Upper lobe of left lung (tissue), 6 donors: Measurements from ENCODE around the gene DLG2. TPM values are rescaled to one million over a fixed set of nuclear protein-coding genes. Genes with fewer than 3 reads are reported as not detected.

Experiments used
- ATAC-seq, 2 donors: fragments of 200-7000 bp; cut with Tn5 transposase; one replicate each; pipeline ENCODE4 v1.9.1; 2022; ENCODE audit warnings: mild to moderate bottlenecking in 2 of 2, moderate library complexity in 2 of 2; ENCODE audit not compliant: low FRiP score in 2 of 2
- DNase-seq, 2 donors: peaks; one replicate each; pipeline ENCODE4 v3.0.0-alpha.2; 2019 to 2020
- H3K27ac ChIP-seq, 4 donors: fragments of 200-600 bp; sonication (generic); one replicate each; pipeline ENCODE4 v1.5.1; 2016 to 2019
- H3K27me3 ChIP-seq, 4 donors: fragments of 200-600 bp; sonication (generic); one replicate each; pipeline ENCODE4 v1.5.1; 2017 to 2019
- H3K36me3 ChIP-seq, 4 donors: fragments of 200-600 bp; sonication (generic); one replicate each; pipeline ENCODE4 v1.5.1; 2016 to 2019
- H3K4me1 ChIP-seq, 4 donors: fragments of 200-600 bp; sonication (generic); one replicate each; pipeline ENCODE4 v1.5.1; 2018 to 2019
- H3K4me3 ChIP-seq, 4 donors: fragments of 200-600 bp; sonication (generic); one replicate each; pipeline ENCODE4 v1.5.1; 2017 to 2019; ENCODE audit warnings: mild to moderate bottlenecking in 2 of 4, moderate library complexity in 1 of 4
- H3K9me3 ChIP-seq, 4 donors: fragments of 200-600 bp; sonication (generic); one replicate each; pipeline ENCODE4 v1.5.1; 2018 to 2019
- EP300 ChIP-seq, 4 donors: sonication (generic); formaldehyde crosslinking; IDR thresholded peaks; one replicate each; pipeline ENCODE4 v1.5.1; 2017; ENCODE audit warnings: antibody characterized with exemption in 4 of 4, control low read depth in 2 of 4
- POLR2A ChIP-seq, 4 donors: fragments of 450-650 bp; IDR thresholded peaks; one replicate each; pipeline ENCODE4 v1.5.1; 2016 to 2017; ENCODE audit warnings: antibody characterized with exemption in 4 of 4, mild to moderate bottlenecking in 2 of 4
- POLR2AphosphoS5 ChIP-seq, 2 donors: sonication (generic); formaldehyde crosslinking; IDR thresholded peaks; one replicate each; pipeline ENCODE4 v1.5.1; 2017; ENCODE audit warnings: antibody characterized with exemption in 2 of 2
- WGBS, 2 donors: methylation state at CpG; one replicate each; pipeline ENCODE4 v1.1.5; 2017 to 2018; 5-methylcytosine and 5-hydroxymethylcytosine counted together
- total RNA-seq, 6 donors: library from RNA; depleted of rRNA in 4 of 6; stranded (reverse); fragments of >200 nt in 4 of 6; gene quantifications; one replicate each; pipeline versions ENCODE4 v1.1.0 to v1.2.1, GENCODE V29; 2016 to 2021
- TF ChIP-seq, protein P1 (sequence below), 6 experiments: fragments of 450-650 bp in 4 of 6; fragments of 200-600 bp in 2 of 6; sonication (generic) in 2 of 6; IDR thresholded peaks; one replicate each; pipeline ENCODE4 v1.5.1; 2016 to 2019; ENCODE audit warnings: antibody characterized with exemption in 6 of 6
- donor health status: DM: no; HTN: no; CAD: no; lungs with moderate emphysema.
- donor health status: DM: no; HTN: yes; CAD: no; lungs with severe emphysema.

The DLG2 gene
- total RNA-seq, 6 donors from 2014 or later = 3.4 to 37.7 (median 9.1) TPM

GRCh38 chr11:83951521-83951920 is 1675.6 kb downstream of the DLG2 start:
- WGBS, 2 donors = 38 to 61% methylated on average over 1 of the region's 1 CpG
- Histone ChIP-seq H3K4me1 (no peaks in the 10 kb centered on the region), H3K9me3 (no peaks in the 10 kb centered on the region), H3K4me3 (no peak overlapping the region), H3K27ac (no peak overlapping the region), H3K36me3 (no peaks in the 10 kb centered on the region), H3K27me3 (no peaks in the 10 kb centered on the region)
- DNase-seq (no peak), ATAC-seq (no peak)
- TF ChIP-seq, protein P1, sequence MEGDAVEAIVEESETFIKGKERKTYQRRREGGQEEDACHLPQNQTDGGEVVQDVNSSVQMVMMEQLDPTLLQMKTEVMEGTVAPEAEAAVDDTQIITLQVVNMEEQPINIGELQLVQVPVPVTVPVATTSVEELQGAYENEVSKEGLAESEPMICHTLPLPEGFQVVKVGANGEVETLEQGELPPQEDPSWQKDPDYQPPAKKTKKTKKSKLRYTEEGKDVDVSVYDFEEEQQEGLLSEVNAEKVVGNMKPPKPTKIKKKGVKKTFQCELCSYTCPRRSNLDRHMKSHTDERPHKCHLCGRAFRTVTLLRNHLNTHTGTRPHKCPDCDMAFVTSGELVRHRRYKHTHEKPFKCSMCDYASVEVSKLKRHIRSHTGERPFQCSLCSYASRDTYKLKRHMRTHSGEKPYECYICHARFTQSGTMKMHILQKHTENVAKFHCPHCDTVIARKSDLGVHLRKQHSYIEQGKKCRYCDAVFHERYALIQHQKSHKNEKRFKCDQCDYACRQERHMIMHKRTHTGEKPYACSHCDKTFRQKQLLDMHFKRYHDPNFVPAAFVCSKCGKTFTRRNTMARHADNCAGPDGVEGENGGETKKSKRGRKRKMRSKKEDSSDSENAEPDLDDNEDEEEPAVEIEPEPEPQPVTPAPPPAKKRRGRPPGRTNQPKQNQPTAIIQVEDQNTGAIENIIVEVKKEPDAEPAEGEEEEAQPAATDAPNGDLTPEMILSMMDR (IDR thresholded peaks at IDR 0.05) = no peak
- no peak for TF ChIP-seq POLR2AphosphoS5 (IDR thresholded peaks at IDR 0.05)
- no peak for TF ChIP-seq POLR2A (IDR thresholded peaks at IDR 0.05)
- no peak for TF ChIP-seq EP300 (IDR thresholded peaks at IDR 0.05)

DNA sequence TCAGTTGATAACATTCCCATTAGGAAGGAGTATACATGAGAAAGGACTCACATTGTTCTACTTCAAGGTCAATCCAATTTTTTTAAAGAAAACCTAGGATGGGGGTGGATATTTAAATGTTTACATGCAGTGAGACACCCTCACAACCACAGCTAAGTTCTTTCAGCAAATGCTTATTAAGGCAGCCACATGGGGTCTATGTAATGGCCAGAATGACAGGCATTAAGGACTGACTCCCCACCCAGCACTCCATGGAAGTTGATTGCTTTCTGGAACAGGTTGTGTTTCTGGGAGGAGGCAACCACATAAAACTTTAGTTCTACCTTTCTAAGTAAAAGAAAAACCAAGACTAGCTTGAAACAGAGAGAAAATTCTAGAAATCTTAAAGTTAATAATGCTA is 1678.9 kb downstream of the DLG2 start:
- H3K36me3 ChIP-seq = no peaks in the 10 kb centered on the region
- DNase-seq = no peak
- no peaks in the 10 kb centered on the region for H3K27me3 ChIP-seq
- no peaks in the 10 kb centered on the region for H3K4me1 ChIP-seq
- TF ChIP-seq, protein P1 (IDR thresholded peaks at IDR 0.05) = no peak
- no peak overlapping the region for H3K27ac ChIP-seq
- H3K9me3 ChIP-seq = no peaks in the 10 kb centered on the region
- ATAC-seq = no peak
- no peak overlapping the region for H3K4me3 ChIP-seq

GRCh38 chr11:83945976-83946375 is 1681.2 kb downstream of the DLG2 start:
- Histone ChIP-seq H3K9me3 (no peaks in the 10 kb centered on the region), H3K4me1 (no peaks in the 10 kb centered on the region), H3K36me3 (no peaks in the 10 kb centered on the region), H3K4me3 (no peak overlapping the region), H3K27ac (no peak overlapping the region), H3K27me3 (no peaks in the 10 kb centered on the region)
- TF ChIP-seq POLR2AphosphoS5 (IDR thresholded peaks at IDR 0.05) (no peak), POLR2A (IDR thresholded peaks at IDR 0.05) (no peak), EP300 (IDR thresholded peaks at IDR 0.05) (no peak)
- TF ChIP-seq, protein P1 (IDR thresholded peaks at IDR 0.05) = no peak
- WGBS, 2 donors = 93 to 100% methylated on average over 7 of the region's 7 CpGs
- ATAC-seq (no peak), DNase-seq (no peak)

DNA sequence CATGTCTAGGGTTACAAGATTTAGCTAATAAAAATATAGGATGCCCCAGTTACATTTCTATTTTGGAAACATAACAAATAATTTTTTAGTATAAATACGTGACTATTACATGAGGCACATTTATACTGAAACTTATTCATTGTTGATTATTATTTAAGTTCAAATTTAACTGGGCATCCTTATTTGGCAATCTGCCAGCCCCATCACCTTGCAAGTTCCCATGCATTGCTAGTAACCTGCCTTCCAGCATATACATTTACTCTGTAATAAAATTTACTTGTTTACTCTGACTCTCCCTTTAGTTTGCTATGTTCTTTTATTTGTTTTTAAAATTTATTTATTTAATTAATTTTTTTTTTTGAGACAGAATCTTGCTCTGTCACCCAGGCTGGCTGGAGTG is 1686.1 kb downstream of the DLG2 start:
- H3K36me3 ChIP-seq = no peaks in the 10 kb centered on the region
- H3K9me3 ChIP-seq = no peaks in the 10 kb centered on the region
- no peak for ATAC-seq

GRCh38 chr11:83938148-83938547 is 1689.0 kb downstream of the DLG2 start:
- no peak overlapping the region for H3K4me3 ChIP-seq
- ATAC-seq (no peak), DNase-seq (no peak)
- no peak overlapping the region for H3K27ac ChIP-seq
- 21 to 26% methylated on average over 1 of the region's 1 CpG for WGBS, 2 donors
- H3K27me3 ChIP-seq = no peaks in the 10 kb centered on the region
- H3K36me3 ChIP-seq = no peaks in the 10 kb centered on the region
- H3K4me1 ChIP-seq = no peaks in the 10 kb centered on the region
- TF ChIP-seq POLR2A (IDR thresholded peaks at IDR 0.05) (no peak), EP300 (IDR thresholded peaks at IDR 0.05) (no peak), POLR2AphosphoS5 (IDR thresholded peaks at IDR 0.05) (no peak)
- TF ChIP-seq, protein P1 (IDR thresholded peaks at IDR 0.05) = no peak
- no peaks in the 10 kb centered on the region for H3K9me3 ChIP-seq

More for the DNA sequence above, 1686.1 kb downstream of the DLG2 start:
- Histone ChIP-seq H3K4me3 (no peak overlapping the region), H3K4me1 (no peaks in the 10 kb centered on the region), H3K27ac (no peak overlapping the region), H3K27me3 (no peaks in the 10 kb centered on the region)
- 71 to 93% methylated on average over 1 of the region's 1 CpG for WGBS, 2 donors
- no peak for DNase-seq
- TF ChIP-seq POLR2A (IDR thresholded peaks at IDR 0.05) = no peak
- no peak for TF ChIP-seq POLR2AphosphoS5 (IDR thresholded peaks at IDR 0.05)
- no peak for TF ChIP-seq EP300 (IDR thresholded peaks at IDR 0.05)
- TF ChIP-seq, protein P1 (IDR thresholded peaks at IDR 0.05) = no peak
